Activated T-cell treated with anti-CD3 and anti-CD28 coated beads for 1 hour (primary cell): ENCODE results near the gene HTRA1.

ENCODE experiments used
- DNase-seq: peaks from one replicate; pipeline ENCODE4 v3.0.0-alpha.2; 2020; ENCODE audit warnings: low read depth

The HTRA1 gene

DNA sequence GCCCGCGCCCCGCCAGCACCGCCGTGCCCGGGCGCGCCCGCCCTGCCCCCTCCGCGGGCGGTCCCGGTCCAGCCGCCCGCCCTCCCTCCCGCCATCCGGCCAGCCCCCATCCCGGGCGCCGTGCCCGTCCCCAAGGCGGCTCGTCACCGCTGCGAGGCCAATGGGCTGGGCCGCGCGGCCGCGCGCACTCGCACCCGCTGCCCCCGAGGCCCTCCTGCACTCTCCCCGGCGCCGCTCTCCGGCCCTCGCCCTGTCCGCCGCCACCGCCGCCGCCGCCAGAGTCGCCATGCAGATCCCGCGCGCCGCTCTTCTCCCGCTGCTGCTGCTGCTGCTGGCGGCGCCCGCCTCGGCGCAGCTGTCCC is at the start of gene HTRA1:
TSS of gene HTRA1 (plus strand) at position 187 of the 362 bp plus-strand sequence. CDS start at position 287, 100 bp downstream.
- no peak for DNase-seq

GRCh38 chr10:122413327-122413726 is 48.0 kb upstream of the HTRA1 start:
- DNase-seq: no peak

GRCh38 chr10:122417667-122418066 is 43.7 kb upstream of the HTRA1 start:
- no peak for DNase-seq

DNA sequence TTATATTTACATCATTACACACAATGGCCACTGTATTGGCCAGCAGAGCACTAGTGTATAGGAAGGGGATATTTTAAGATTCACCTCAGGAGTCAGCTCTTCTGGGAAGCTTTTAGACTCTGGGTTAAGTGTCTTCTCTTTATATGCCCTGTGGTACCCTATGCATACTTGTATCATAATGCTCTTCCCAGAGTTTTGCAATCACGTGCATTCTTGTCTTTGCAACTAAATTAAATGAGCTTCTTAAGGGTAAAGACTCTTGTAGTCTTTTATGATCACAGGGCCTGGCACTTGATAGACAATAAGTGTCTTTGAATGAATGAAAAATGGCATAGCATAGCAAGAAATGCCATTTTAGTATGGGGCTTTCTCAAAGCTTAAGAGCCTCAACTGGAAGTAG is 42.3 kb upstream of the HTRA1 start:
- DNase-seq: no peak

DNA sequence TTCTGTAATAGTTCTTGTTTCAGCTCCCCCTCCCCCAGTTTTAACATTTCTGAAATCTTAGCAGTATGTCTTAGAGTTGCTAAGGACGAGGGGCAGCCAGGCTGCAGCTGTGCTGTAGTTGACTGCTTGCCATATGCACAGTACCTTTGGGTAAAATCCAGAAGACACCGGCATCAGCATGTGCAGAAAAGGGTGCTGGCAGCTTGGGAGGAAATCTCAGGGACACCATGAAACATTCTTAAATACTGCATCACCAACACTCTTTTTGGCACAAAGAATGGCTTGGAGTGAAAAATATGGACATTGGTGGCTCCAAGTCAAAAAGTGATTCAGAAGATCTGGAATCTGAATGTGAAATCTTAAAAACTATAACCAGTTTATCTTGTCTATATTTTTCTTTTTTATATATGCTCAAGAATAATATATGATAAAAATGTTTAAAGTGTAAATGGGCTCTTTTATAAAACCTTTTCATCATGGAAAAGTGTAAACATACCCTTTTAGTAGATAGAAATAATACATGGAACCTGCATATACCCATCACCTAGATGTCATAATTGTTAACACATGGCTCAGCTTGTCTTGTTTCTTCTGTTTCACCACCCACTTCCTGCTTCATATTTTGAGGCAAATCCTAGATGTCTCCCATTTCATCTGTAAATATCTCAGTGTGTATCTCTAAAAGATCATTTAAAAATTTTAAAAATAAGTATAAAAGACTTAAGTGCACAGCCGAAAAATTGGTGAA is 41.3 kb upstream of the HTRA1 start:
- no peak for DNase-seq

DNA sequence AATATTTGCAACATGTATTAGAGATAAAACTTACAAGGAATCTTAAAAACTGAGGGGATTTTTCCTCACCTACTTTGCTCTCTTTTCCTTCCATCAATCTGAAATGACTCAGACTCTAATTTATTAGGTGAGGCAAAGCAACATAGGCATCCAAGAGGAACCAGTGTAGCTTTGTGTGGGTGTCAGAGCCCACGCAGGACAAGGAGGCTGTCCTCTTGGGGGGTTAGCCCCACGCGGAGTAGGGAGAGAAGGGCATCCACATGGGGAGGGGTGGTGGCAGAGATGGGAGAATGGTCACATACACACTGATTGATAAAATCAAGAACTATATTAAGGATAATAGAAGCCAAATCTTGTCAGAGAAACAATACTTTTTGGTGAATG is 40.7 kb upstream of the HTRA1 start:
- DNase-seq: no peak

DNA sequence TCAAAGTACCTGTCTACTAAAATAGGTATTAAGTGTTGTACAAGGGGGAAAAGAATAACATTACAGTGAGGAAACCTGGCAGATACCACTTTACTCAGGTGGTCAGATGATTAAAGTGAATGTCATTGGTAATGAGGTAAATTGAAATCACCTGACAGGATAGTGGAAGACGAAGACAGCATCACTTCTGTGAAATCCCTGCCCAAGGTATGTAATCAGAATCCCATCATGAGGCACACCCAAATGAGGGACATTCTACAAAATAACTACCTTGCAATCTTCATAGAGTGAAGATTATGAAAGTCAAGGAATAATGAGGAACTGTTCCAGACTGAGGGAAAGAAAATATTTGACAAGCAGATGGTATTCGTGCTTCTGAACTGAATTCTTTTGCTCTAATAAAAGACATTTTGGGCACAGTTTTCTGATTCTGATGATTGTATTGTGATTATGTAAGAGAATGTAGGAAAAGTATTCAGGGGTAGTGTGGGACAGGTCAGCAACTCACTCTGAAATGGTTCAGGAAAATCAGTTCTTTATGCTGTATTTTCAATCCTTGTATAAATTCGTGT is 40.2 kb upstream of the HTRA1 start:
- no peak for DNase-seq

GRCh38 chr10:122421742-122422141 is 39.6 kb upstream of the HTRA1 start:
- no peak for DNase-seq

DNA sequence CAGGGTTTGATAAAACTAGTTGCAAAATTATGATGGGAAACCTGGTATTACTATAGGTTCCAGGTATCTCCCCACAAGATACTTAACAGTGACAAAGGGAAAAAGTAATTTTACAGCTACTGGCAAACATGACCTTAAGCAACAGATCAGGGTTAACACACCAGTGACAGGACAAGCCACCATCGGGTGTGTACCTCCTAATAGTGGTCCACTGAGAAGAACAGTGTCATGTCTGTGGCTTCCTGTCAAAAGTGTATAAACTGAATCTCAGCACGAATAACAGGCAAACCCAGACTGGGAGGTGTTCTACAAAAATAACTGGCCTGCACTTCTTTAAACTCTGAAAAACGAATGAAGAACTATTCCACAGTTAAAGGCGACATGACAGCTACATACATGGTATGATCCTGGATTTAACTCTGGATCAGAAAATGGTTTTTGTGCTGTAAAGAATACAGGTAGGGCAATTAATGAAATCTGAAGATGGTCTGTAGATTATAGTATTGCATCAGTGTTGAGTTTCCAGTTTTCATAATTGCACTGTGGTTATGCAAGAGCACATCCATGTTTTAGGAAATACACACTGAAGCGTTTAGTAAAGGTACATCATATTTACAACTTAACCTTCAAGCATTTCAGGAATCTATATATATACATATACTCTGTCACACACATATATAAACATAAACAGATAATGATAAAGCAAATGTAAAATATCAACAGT is 38.9 kb upstream of the HTRA1 start:
- DNase-seq: no peak

- no peak for DNase-seq
Measured at GRCh38 chr10:122424059-122424458, 37.3 kb upstream of the HTRA1 start.

GRCh38 chr10:122426829-122427228 is 34.5 kb upstream of the HTRA1 start:
- DNase-seq: no peak

DNA sequence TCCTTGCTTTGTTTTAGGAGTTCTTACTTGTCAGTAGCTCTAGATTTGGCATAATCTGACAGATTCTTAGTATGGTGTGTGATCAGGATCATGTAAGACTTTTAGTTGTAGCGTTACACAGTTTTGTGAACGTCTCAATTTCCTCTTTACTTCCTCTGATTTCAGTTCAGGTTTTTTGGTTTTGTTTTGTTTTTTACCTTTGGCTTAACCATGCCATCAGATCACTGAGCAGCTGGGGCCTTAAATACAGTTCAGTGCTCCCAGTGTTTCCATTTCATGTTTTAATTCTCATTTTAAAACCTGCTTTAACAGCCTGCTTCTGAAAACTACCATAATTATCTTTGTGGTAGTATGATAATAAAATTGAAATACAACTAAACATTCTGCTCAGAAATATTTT is 34.1 kb upstream of the HTRA1 start:
- no peak for DNase-seq

- no peak for DNase-seq
Measured at GRCh38 chr10:122435212-122435827, 26.0 kb upstream of the HTRA1 start.

GRCh38 chr10:122441961-122442360 is 19.4 kb upstream of the HTRA1 start:
- DNase-seq: no peak

DNA sequence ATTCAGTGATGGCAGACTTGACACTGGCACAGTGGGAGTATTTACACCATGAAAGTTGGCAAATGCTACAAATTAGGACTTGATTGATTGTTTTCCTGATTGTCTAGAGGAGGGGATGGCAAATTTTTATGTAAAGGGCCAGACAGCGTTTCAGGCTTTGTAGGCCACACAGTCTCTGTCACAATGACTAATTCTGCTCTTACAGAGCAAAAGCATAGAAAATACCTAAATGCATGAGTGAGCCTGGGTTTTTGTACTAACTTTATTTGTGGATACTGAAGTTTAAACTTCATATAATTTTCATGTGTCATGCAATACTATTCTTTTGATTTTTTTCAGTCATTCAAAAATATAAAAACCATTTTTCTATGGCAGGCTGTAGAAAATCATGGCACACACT is 15.9 kb upstream of the HTRA1 start:
- no peak for DNase-seq

GRCh38 chr10:122445904-122446303 is 15.4 kb upstream of the HTRA1 start:
- no peak for DNase-seq

DNA sequence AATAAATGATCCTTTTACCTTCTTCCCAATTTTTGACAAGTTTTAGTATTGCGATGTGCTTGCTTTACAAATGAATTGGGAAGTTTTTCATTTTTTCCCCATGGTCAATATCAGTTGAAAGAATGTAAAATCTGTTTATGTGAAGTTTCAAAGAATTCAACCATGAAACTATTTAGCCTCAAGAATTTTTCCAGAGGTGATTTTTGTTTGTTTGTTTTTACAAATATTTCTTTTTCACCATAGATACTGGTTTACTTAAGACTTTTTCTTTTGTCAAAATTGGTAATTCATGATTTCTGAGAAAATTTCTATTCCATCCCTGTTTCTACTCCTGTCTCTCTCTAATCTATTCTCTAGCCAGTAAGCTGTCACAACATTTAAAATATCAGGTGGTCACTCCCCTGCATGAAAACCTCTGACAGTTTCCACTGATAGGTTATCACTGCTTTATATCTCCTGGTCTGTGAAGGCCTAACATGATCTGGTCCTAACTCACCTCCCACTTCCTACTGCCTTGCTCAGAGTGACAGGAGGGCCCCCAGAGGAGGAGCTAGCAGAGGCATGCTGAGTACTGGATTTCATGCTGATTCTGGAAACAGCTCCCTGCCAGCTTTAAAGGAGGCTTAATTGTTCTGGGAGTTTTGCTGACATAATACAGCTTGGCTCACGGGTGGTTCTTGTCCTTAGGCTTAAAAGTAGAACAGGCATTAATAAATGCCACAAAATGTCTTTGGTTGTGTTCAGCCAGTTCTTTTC is 14.5 kb upstream of the HTRA1 start:
- no peak for DNase-seq

- no peak for DNase-seq
Measured at GRCh38 chr10:122448600-122448999, 12.8 kb upstream of the HTRA1 start.

DNA sequence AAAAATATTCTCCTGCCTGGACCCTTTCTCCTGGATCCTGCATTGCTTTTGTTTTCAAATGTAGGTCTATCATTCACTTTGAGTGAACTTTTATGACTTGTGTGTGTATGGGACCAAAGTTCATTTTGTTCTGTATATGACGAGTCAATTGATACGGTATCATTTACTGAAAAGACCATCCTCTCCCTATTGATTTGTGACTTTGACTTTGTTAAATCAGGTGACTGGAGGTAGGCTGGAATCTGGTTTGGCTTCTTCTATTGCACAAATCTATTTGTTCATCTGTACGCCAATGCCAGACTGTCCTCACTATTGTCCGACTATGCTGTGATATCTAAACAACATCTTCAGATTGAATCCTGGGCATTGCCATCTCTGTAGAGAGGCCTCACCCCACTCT is 12.2 kb upstream of the HTRA1 start:
- DNase-seq: no peak

- no peak for DNase-seq
Measured at GRCh38 chr10:122450353-122450990, 10.9 kb upstream of the HTRA1 start.

DNA sequence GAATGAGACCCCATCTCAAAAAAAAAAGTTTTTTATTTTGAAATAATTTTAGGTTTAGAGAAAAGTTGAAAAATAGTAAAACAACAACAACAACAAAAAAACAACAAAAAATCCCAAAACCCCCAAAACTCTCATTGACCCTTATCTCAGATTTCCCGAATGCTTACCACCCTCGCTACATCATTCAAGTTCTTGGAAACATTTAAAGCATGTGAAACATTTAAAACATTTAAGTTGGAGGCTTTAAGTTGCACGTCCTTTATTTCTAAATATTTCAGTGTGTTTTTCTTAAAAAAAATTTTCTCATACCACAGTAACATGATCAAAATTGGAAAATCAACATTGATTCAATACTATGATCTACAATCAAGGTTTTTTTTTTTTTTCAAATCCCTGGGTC is 7.3 kb upstream of the HTRA1 start:
- no peak for DNase-seq

DNA sequence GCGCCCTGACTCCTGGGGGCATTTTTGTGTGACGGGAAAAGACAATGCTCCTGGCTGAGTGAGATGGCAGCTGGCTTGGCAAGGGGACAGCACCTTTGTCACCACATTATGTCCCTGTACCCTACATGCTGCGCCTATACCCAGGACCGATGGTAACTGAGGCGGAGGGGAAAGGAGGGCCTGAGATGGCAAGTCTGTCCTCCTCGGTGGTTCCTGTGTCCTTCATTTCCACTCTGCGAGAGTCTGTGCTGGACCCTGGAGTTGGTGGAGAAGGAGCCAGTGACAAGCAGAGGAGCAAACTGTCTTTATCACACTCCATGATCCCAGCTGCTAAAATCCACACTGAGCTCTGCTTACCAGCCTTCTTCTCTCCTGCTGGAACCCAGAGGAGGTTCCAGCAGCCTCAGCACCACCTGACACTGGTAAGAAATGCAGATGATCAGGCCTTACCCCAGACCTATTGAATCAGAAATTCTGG is 6.7 kb upstream of the HTRA1 start, which contains the start of gene ARMS2:
TSS of gene ARMS2 (plus strand) at position 51 of the 478 bp plus-strand sequence. CDS start at position 126, 75 bp downstream.
- DNase-seq: no peak
